ENCODE data around the gene TTC39C. TPM values are rescaled to one million over a fixed set of nuclear protein-coding genes. Genes with fewer than 3 reads are reported as not detected.

The TTC39C gene
- total RNA-seq = 10 to 100 TPM; 10.6 to 25.4 (median 12.9) TPM

GRCh38 chr18:24014062-24014985, at the start of gene TTC39C:
Gene TTC39C, plus strand, starts transcription at chr18:24014754. Its CDS starts 118 bp downstream, at chr18:24014872.
- H3K27ac ChIP-seq = peak within 1 kb of the TSS; percentile 45 to 82 (median 64)
- H3K27me3 ChIP-seq = no peaks in the 10 kb centered on the region
- H3K36me3 ChIP-seq = no peaks in the 10 kb centered on the region
- WGBS, 2 donors = 1 to 2% methylated on average over 25 to 29 of the region's 118 CpGs
- peak in 1 of 2 donors; percentile 47 for TF ChIP-seq POLR2A (IDR thresholded peaks at IDR 0.05)
- TF ChIP-seq, protein P1, sequence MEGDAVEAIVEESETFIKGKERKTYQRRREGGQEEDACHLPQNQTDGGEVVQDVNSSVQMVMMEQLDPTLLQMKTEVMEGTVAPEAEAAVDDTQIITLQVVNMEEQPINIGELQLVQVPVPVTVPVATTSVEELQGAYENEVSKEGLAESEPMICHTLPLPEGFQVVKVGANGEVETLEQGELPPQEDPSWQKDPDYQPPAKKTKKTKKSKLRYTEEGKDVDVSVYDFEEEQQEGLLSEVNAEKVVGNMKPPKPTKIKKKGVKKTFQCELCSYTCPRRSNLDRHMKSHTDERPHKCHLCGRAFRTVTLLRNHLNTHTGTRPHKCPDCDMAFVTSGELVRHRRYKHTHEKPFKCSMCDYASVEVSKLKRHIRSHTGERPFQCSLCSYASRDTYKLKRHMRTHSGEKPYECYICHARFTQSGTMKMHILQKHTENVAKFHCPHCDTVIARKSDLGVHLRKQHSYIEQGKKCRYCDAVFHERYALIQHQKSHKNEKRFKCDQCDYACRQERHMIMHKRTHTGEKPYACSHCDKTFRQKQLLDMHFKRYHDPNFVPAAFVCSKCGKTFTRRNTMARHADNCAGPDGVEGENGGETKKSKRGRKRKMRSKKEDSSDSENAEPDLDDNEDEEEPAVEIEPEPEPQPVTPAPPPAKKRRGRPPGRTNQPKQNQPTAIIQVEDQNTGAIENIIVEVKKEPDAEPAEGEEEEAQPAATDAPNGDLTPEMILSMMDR (IDR thresholded peaks at IDR 0.05) = peak in 1 of 6 experiments; percentile 6
- no peaks in the 10 kb centered on the region for H3K9me3 ChIP-seq
- peak within 1 kb of the TSS; percentile 22 to 89 (median 70) for H3K4me3 ChIP-seq (replicated peaks in 1 of 3)
- peak; percentile 70 to 75 for DNase-seq
- H3K4me1 ChIP-seq = peaks cover 3 to 7% of the 10 kb centered on the region in 2 donors
- intact Hi-C loops (cut with DNase I) = no loop called here

- no peak for TF ChIP-seq POLR2A (IDR thresholded peaks at IDR 0.05)
- TF ChIP-seq, protein P1 (IDR thresholded peaks at IDR 0.05) = no peak
- DNase-seq = no peak
- no peaks in the 10 kb centered on the region for H3K9me3 ChIP-seq
- peaks cover 5% of the 10 kb centered on the region for H3K27me3 ChIP-seq
- no peaks in the 10 kb centered on the region for H3K36me3 ChIP-seq
- no peak overlapping the region for H3K27ac ChIP-seq
- 89 to 90% methylated on average over 8 of the region's 8 CpGs for WGBS, 2 donors
- H3K4me1 ChIP-seq = peaks cover 15 to 23% of the 10 kb centered on the region in 2 donors
- intact Hi-C loops (cut with DNase I) = no loop called here
- H3K4me3 ChIP-seq (replicated peaks in 1 of 3) = no peak overlapping the region
Measured at GRCh38 chr18:23966909-23967308, 47.6 kb upstream of the TTC39C start.

GRCh38 chr18:23967321-23968089, 47.0 kb upstream of the TTC39C start:
- no peak overlapping the region for H3K4me3 ChIP-seq (replicated peaks in 1 of 3)
- no peaks in the 10 kb centered on the region for H3K36me3 ChIP-seq
- peaks cover 15 to 23% of the 10 kb centered on the region in 2 donors for H3K4me1 ChIP-seq
- WGBS, 2 donors = 85 to 94% methylated on average over 9 of the region's 9 CpGs
- H3K9me3 ChIP-seq = no peaks in the 10 kb centered on the region
- TF ChIP-seq, protein P1 (IDR thresholded peaks at IDR 0.05) = no peak
- no peak for TF ChIP-seq POLR2A (IDR thresholded peaks at IDR 0.05)
- no peak for DNase-seq
- H3K27me3 ChIP-seq = no peaks in the 10 kb centered on the region
- intact Hi-C loops (cut with DNase I) = no loop called here
- H3K27ac ChIP-seq = no peak overlapping the region

- H3K4me3 ChIP-seq (replicated peaks in 1 of 3) = no peak overlapping the region
- 97% methylated on average over 4 of the region's 4 CpGs for WGBS, 2 donors
- peaks cover 7 to 13% of the 10 kb centered on the region in 2 donors for H3K4me1 ChIP-seq
- H3K27me3 ChIP-seq = no peaks in the 10 kb centered on the region
- H3K9me3 ChIP-seq = no peaks in the 10 kb centered on the region
- TF ChIP-seq, protein P1 (IDR thresholded peaks at IDR 0.05) = no peak
- no peak for TF ChIP-seq POLR2A (IDR thresholded peaks at IDR 0.05)
- no peak overlapping the region for H3K27ac ChIP-seq
- H3K36me3 ChIP-seq = no peaks in the 10 kb centered on the region
- no peak for DNase-seq
- intact Hi-C loops (cut with DNase I) = no loop called here
Measured at GRCh38 chr18:23968638-23969604, 45.6 kb upstream of the TTC39C start.

All from thyroid gland (tissue), 4 donors.